Ovary (tissue), 9 donors: ENCODE measurements around the gene ITGB7. TPM values are rescaled to one million over a fixed set of nuclear protein-coding genes. Genes with fewer than 3 reads are reported as not detected.

Experiments
- DNase-seq, 5 donors: peaks; one replicate each; pipeline ENCODE4 v3.0.0-alpha.2; 2019 to 2020
- H3K27ac ChIP-seq, 2 donors: fragments of 200-600 bp; one replicate each; pipeline versions ENCODE4 v1.5.1 to v1.8.0; 2019 to 2022
- H3K27me3 ChIP-seq: fragments of 200-600 bp; one replicate; pipeline ENCODE4 v1.8.0; 2022
- H3K36me3 ChIP-seq: fragments of 200-600 bp; sonication (generic); one replicate; pipeline ENCODE4 v1.5.1; 2019
- H3K4me1 ChIP-seq: one replicate; pipeline ENCODE4 v1.8.1; 2013; ENCODE audit warnings: mild to moderate bottlenecking, moderate library complexity; ENCODE audit not compliant: insufficient read depth
- H3K4me3 ChIP-seq: fragments of 200-600 bp; sonication (generic); one replicate; pipeline ENCODE4 v1.5.1; 2017
- H3K9me3 ChIP-seq, 2 donors: fragments of 200-600 bp in 1 of 2; sonication (generic) in 1 of 2; one replicate each; pipeline versions ENCODE4 v1.5.1 to v1.8.1; 2013 to 2019; ENCODE audit warnings: mild to moderate bottlenecking in 1 of 2, moderate library complexity in 1 of 2
- CTCF ChIP-seq, 3 donors: fragments of 450-650 bp in 2 of 3; fragments of 200-600 bp in 1 of 3; IDR thresholded peaks; one replicate each; pipeline versions ENCODE4 v1.5.1 to v1.8.0; 2016 to 2022; ENCODE audit warnings: antibody characterized with exemption in 3 of 3, mild to moderate bottlenecking in 1 of 3
- EP300 ChIP-seq: sonication (generic); formaldehyde crosslinking; IDR thresholded peaks from one replicate; pipeline ENCODE4 v1.6.1; 2017; ENCODE audit warnings: antibody characterized with exemption
- POLR2A ChIP-seq: fragments of 450-650 bp; IDR thresholded peaks from one replicate; pipeline ENCODE4 v1.6.1; 2017; ENCODE audit warnings: antibody characterized with exemption, mild to moderate bottlenecking, moderate library complexity
- WGBS, 3 donors: extraction: QIAGEN DNeasy Blood & Tissue Kit in 1 of 3; methylation state at CpG; one replicate each; pipeline versions ENCODE4 v1.1.5 to v1.1.7; 2013 to 2017; 5-methylcytosine and 5-hydroxymethylcytosine counted together
- intact Hi-C, 4 donors: fragments of 100-400 bp; cut with DNase I; formaldehyde crosslinking; loops; one replicate each; pipeline versions ENCODE4 v1.11.0 to v1.15.1; 2022 to 2023
- polyA plus RNA-seq, 2 donors: library from polyadenylated mRNA; stranded (reverse); fragments of 200-250 nt in 1 of 2; fragments of 350-450 nt in 1 of 2; fragmentation: Illumina TruSeq in 1 of 2; extraction: RNeasy Lipid Tissue Mini Kit (QIAGEN cat#74804) in 1 of 2; gene quantifications; one replicate each; pipeline ENCODE4 v1.2.3, GENCODE V29; 2013 to 2014
- total RNA-seq, 7 donors: library from RNA; depleted of rRNA in 2 of 7; stranded (reverse); fragments of >200 nt in 2 of 7; fragmentation: NEBNext Ultra II Directional in 3 of 7; extraction: Animal tissue kit (Norgen Biotek cat#: 25700) in 3 of 7; gene quantifications; one replicate each; pipeline versions ENCODE4 v1.1.0 to v1.2.4, GENCODE V29; 2016 to 2023
- donor health status: DM: no; HTN: no; CAD: no; lungs with moderate emphysema.
- donor health status: DM: no; HTN: no; CAD: no.
- donor health status: Bipolar disorder and iron deficiency.
- donor health status: DM: yes; HTN: yes; CAD: no.
- donor health status: DM: no; HTN: no; CAD: no.
- donor health status: DM: yes; HTN: yes; CAD: no.

The ITGB7 gene
- total and polyA plus RNA-seq, 9 donors, result 0.45 to 3.1 (median 1.7) TPM

- WGBS, 3 donors, result 80 to 90% (median 87%) methylated on average over 9 of the region's 9 CpGs
- no peaks in the 10 kb centered on the region for H3K27me3 ChIP-seq
- H3K9me3 ChIP-seq, result no peaks in the 10 kb centered on the region
- no peaks in the 10 kb centered on the region for H3K36me3 ChIP-seq
- intact Hi-C loops, result no loop called here
- peaks cover 9% of the 10 kb centered on the region for H3K4me1 ChIP-seq
- H3K4me3 ChIP-seq, result no peak overlapping the region
- TF ChIP-seq CTCF (IDR thresholded peaks at IDR 0.05) (no peak), EP300 (no peak), POLR2A (no peak)
- H3K27ac ChIP-seq, result no peak overlapping the region
- DNase-seq, result no peak
Measured at GRCh38 chr12:53193040-53193439, 14.0 kb downstream of the ITGB7 start.

- Histone ChIP-seq H3K4me1 (peaks cover 4% of the 10 kb centered on the region), H3K27me3 (no peaks in the 10 kb centered on the region), H3K36me3 (no peaks in the 10 kb centered on the region), H3K4me3 (no peak overlapping the region), H3K9me3 (no peaks in the 10 kb centered on the region), H3K27ac (no peak overlapping the region)
- TF ChIP-seq CTCF (IDR thresholded peaks at IDR 0.05) (no peak), POLR2A (no peak), EP300 (no peak)
- WGBS, 3 donors, result 86 to 95% (median 87%) methylated on average over 12 to 14 of the region's 14 CpGs
- intact Hi-C loops, result no loop called here
- no peak for DNase-seq
Measured at GRCh38 chr12:53192531-53193021, 14.5 kb downstream of the ITGB7 start.

- Histone ChIP-seq H3K9me3 (no peaks in the 10 kb centered on the region), H3K27ac (no peak overlapping the region), H3K36me3 (no peaks in the 10 kb centered on the region), H3K27me3 (no peaks in the 10 kb centered on the region), H3K4me1 (no peaks in the 10 kb centered on the region), H3K4me3 (no peak overlapping the region)
- no peak for DNase-seq
- intact Hi-C loops, result no loop called here
- 68 to 76% (median 71%) methylated on average over 14 of the region's 14 CpGs for WGBS, 3 donors
- no peak for TF ChIP-seq CTCF (IDR thresholded peaks at IDR 0.05)
- no peak for TF ChIP-seq EP300
- no peak for TF ChIP-seq POLR2A
Measured at GRCh38 chr12:53191885-53192530, 15.0 kb downstream of the ITGB7 start.

GRCh38 chr12:53191096-53191884 is 15.8 kb downstream of the ITGB7 start:
- Histone ChIP-seq H3K27me3 (no peaks in the 10 kb centered on the region), H3K36me3 (no peaks in the 10 kb centered on the region), H3K4me3 (no peak overlapping the region), H3K4me1 (no peaks in the 10 kb centered on the region), H3K9me3 (no peaks in the 10 kb centered on the region), H3K27ac (no peak overlapping the region)
- TF ChIP-seq EP300 (no peak), POLR2A (no peak), CTCF (IDR thresholded peaks at IDR 0.05) (no peak)
- DNase-seq, result no peak
- 73 to 79% (median 75%) methylated on average over 11 of the region's 11 CpGs for WGBS, 3 donors
- intact Hi-C loops, result no loop called here
